Adrenal gland (tissue), 12 donors: ENCODE measurements around the gene QSOX1. TPM values are rescaled to one million over a fixed set of nuclear protein-coding genes. Genes with fewer than 3 reads are reported as not detected.

Source experiments
- DNase-seq, 7 donors: peaks; one replicate each; pipeline ENCODE4 v3.0.0-alpha.2; 2019 to 2020
- H3K27ac ChIP-seq, 5 donors: fragments of 200-600 bp; sonication (generic) in 4 of 5; 1 replicate in 3 of 5; 2 replicates in 2 of 5; pipeline versions ENCODE4 v1.5.1 to v1.8.0; 2016 to 2020; ENCODE audit warnings: mild to moderate bottlenecking in 1 of 5
- H3K27me3 ChIP-seq: fragments of 200-600 bp; 2 replicates; pipeline ENCODE4 v1.8.0; 2021
- H3K36me3 ChIP-seq, 2 donors: fragments of 200-600 bp; replicated peaks in 1 of 2; 1 replicate in 1 of 2; 2 replicates in 1 of 2; pipeline versions ENCODE4 v1.5.1 to v1.8.0; 2018 to 2022
- H3K4me1 ChIP-seq, 2 donors: fragments of 200-600 bp; replicated peaks in 1 of 2; 1 replicate in 1 of 2; 2 replicates in 1 of 2; pipeline versions ENCODE4 v1.5.1 to v1.8.0; 2018 to 2021
- H3K4me3 ChIP-seq, 4 donors: fragments of 200-600 bp; sonication (generic) in 3 of 4; one replicate each; pipeline ENCODE4 v1.5.1; 2016 to 2018
- H3K9me3 ChIP-seq, 3 donors: fragments of 200-600 bp; sonication (generic) in 1 of 3; replicated peaks in 1 of 3; 1 replicate in 2 of 3; 2 replicates in 1 of 3; pipeline versions ENCODE4 v1.5.1 to v1.8.0; 2016 to 2021
- POLR2A ChIP-seq, 2 donors: fragments of 450-650 bp; IDR thresholded peaks; one replicate each; pipeline ENCODE4 v1.6.1; 2017; ENCODE audit warnings: antibody characterized with exemption in 2 of 2, mild to moderate bottlenecking in 2 of 2, moderate library complexity in 1 of 2
- WGBS, 4 donors: extraction: QIAGEN DNeasy Blood & Tissue Kit in 2 of 4; methylation state at CpG; one replicate each; pipeline versions ENCODE4 v1.1.5 to v1.1.7; 2013 to 2017; 5-methylcytosine and 5-hydroxymethylcytosine counted together
- intact Hi-C, 2 donors: fragments of 100-400 bp; cut with DNase I; formaldehyde crosslinking; loops; one replicate each; pipeline versions ENCODE4 v1.14.1 to v1.15.0; 2022 to 2023
- polyA plus RNA-seq, 3 donors: library from polyadenylated mRNA; stranded (reverse); fragments of 200-250 nt in 2 of 3; fragments of 350-450 nt in 1 of 3; fragmentation: Illumina TruSeq in 1 of 3; extraction: RNeasy Lipid Tissue Mini Kit (QIAGEN cat#74804) in 1 of 3; gene quantifications; one replicate each; pipeline ENCODE4 v1.2.3, GENCODE V29; 2013 to 2014
- total RNA-seq, 9 donors: library from RNA; depleted of rRNA in 4 of 9; stranded (reverse); fragments of >200 nt in 4 of 9; fragments of 120-200 nt in 1 of 9; fragmentation: NEBNext Ultra II Directional in 1 of 9; extraction: Animal tissue kit (Norgen Biotek cat#: 25700) in 1 of 9; gene quantifications; one replicate each; pipeline versions ENCODE4 v1.1.0 to v1.2.4, GENCODE V29; 2013 to 2023
- TF ChIP-seq, protein P1 (sequence below), 6 experiments: fragments of 450-650 bp in 4 of 6; fragments of 200-600 bp in 2 of 6; sonication (generic) in 1 of 6; IDR thresholded peaks; 1 replicate in 5 of 6; 2 replicates in 1 of 6; pipeline versions ENCODE4 v1.5.1 to v1.8.0; 2016 to 2021; ENCODE audit warnings: antibody characterized with exemption in 6 of 6, mild to moderate bottlenecking in 2 of 6, moderate library complexity in 1 of 6
- donor health status: healthy with polysubstance abuse.
- donor health status: Bipolar disorder and iron deficiency.
- donor health status: DM: yes; HTN: yes; CAD: no.
- donor health status: DM: no; HTN: no; CAD: no.
- donor health status: DM: no; HTN: no; CAD: no.
- donor health status: DM: yes; HTN: yes; CAD: no.

QSOX1 gene
- total and polyA plus RNA-seq, 12 donors: 33.7 to 234 (median 129) TPM

- Histone ChIP-seq H3K9me3 (no peaks in the 10 kb centered on the region), H3K27me3 (peaks cover 97% of the 10 kb centered on the region), H3K4me3 (no peak overlapping the region), H3K27ac (no peak overlapping the region), H3K4me1 (peaks cover 12 to 36% of the 10 kb centered on the region in 2 donors), H3K36me3 (no peaks in the 10 kb centered on the region)
- WGBS, 4 donors: 4 to 13% (median 6%) methylated on average over 7 to 30 of the region's 30 CpGs
- TF ChIP-seq POLR2A (IDR thresholded peaks at IDR 0.05): no peak
- TF ChIP-seq, protein P1, sequence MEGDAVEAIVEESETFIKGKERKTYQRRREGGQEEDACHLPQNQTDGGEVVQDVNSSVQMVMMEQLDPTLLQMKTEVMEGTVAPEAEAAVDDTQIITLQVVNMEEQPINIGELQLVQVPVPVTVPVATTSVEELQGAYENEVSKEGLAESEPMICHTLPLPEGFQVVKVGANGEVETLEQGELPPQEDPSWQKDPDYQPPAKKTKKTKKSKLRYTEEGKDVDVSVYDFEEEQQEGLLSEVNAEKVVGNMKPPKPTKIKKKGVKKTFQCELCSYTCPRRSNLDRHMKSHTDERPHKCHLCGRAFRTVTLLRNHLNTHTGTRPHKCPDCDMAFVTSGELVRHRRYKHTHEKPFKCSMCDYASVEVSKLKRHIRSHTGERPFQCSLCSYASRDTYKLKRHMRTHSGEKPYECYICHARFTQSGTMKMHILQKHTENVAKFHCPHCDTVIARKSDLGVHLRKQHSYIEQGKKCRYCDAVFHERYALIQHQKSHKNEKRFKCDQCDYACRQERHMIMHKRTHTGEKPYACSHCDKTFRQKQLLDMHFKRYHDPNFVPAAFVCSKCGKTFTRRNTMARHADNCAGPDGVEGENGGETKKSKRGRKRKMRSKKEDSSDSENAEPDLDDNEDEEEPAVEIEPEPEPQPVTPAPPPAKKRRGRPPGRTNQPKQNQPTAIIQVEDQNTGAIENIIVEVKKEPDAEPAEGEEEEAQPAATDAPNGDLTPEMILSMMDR (IDR thresholded peaks at IDR 0.05): no peak
- no peak for DNase-seq
- intact Hi-C loops: no loop called here
Measured at GRCh38 chr1:180235077-180235501, 80.4 kb downstream of the QSOX1 start.

DNA sequence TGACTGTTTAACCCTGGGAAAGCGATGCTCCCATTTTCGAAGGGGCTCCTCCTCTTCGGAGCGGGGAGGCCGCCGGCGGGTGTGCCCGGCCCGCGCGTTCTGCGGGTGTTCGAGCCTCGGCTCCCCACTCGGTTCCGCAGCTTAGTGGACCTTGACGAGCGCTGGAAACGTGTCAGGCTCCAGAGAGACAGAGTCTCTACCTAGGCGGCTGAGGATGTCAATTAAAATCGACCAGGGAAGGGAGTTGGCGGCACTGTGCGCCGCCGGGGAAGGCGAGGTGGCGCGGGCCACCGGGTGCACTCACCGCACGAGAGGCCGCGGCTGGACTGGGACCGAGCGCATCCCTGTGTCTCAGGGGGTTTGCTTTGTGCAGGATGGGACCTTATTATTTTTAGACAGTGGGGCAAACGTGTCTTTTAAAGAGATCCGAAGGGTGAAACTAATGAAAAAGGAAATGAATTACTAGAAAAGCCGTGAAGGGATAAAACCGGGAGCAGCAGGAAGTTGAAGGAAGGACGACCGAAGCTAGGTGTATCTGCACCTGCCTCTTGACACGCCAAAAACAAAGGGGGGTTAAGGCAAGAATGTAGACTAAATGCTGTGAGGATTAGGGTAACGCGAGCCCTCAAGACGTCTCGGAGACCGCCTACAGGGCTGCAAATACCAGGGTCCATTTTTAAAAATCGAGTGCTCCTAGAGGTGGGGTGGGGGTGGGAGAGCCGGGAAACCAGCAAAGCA is 81.0 kb downstream of the QSOX1 start:
- Histone ChIP-seq H3K36me3 (no peaks in the 10 kb centered on the region), H3K27ac (no peak overlapping the region), H3K9me3 (no peaks in the 10 kb centered on the region), H3K4me3 (no peak overlapping the region), H3K4me1 (peaks cover 6 to 30% of the 10 kb centered on the region in 2 donors), H3K27me3 (peaks cover 100% of the 10 kb centered on the region)
- DNase-seq: no peak
- intact Hi-C loops: no loop called here
- TF ChIP-seq, protein P1 (IDR thresholded peaks at IDR 0.05): no peak
- TF ChIP-seq POLR2A (IDR thresholded peaks at IDR 0.05): no peak
- 6 to 12% (median 8%) methylated on average over 30 to 49 of the region's 49 CpGs for WGBS, 4 donors

DNA sequence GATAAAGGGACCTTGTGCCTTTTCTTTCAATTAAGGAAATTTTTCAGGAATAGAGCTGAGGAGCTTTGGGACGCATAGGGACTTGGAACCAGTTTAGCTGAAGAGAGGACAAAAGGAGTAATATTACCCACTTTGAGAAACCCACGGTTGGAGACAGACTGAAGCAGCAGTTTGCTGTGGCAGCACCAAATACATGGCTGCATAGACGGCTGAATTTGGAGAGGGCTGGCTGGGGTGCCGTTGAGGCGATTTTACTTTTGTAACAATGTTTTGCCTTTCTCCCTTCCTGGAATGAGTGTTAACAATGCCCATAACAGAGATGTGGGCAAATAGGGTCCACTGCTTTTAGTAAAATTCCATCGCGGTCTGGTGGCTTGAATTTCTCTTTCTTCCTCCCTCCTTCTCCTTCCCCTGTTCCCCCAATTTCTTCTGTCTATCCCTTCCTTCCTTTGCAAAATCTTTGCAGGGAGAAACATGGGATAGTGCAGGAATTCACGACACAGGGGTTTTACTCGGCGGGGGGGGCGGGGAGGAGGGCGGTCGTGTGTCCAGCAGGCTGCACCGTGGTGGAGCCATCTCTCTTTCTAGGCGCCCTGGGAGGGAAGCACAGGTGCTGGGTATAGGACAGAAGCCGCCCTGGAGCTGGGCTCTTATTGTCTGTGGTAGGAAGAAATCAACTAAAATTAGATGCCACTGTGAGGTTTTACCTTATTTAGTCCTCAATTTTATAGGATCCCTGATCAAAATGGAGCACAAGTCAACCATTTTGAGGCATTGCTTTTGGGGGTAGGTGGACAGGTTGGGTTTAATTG is 82.2 kb downstream of the QSOX1 start:
- no peak for DNase-seq
- intact Hi-C loops: no loop called here
- TF ChIP-seq, protein P1 (IDR thresholded peaks at IDR 0.05): no peak
- TF ChIP-seq POLR2A (IDR thresholded peaks at IDR 0.05): no peak
- Histone ChIP-seq H3K36me3 (no peaks in the 10 kb centered on the region), H3K4me3 (no peak overlapping the region), H3K27ac (no peak overlapping the region), H3K4me1 (peaks cover 0 to 18% of the 10 kb centered on the region in 2 donors), H3K9me3 (no peaks in the 10 kb centered on the region), H3K27me3 (peaks cover 96% of the 10 kb centered on the region)
- WGBS, 4 donors: 8 to 13% (median 10%) methylated on average over 16 of the region's 16 CpGs

DNA sequence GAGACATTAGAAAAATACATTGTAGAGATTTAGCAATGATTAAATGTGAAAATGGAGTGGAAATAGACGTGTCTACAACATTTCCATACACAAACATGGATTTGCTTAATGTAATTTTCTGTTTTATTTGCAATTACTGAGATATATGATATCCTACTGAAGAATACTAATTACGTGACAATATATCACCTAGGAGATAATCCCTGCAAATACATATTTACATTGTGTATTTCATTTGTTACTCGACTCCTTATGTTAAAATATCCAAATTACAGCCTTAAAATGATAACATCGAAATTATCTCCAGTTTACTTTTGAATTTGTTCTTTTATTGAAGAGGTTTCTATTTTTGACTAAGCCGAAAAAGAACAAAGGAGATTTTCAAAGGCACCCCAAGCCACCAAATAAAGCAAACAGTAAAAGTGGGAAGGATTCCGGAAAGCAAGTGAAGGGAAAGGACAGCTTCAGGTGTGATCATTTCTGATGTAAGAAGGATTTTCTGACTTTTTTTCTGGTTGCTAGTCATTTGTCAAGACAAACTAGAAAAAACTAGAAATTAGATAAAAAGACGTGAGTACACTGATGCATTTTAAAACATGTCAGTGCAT is 83.3 kb downstream of the QSOX1 start:
- no peak overlapping the region for H3K27ac ChIP-seq
- peaks cover 86% of the 10 kb centered on the region for H3K27me3 ChIP-seq
- H3K4me3 ChIP-seq: no peak overlapping the region
- no peaks in the 10 kb centered on the region for H3K9me3 ChIP-seq
- no peaks in the 10 kb centered on the region for H3K36me3 ChIP-seq
- intact Hi-C loops: no loop called here
- peaks cover 0 to 17% of the 10 kb centered on the region in 2 donors for H3K4me1 ChIP-seq
- TF ChIP-seq, protein P1 (IDR thresholded peaks at IDR 0.05): no peak
- TF ChIP-seq POLR2A (IDR thresholded peaks at IDR 0.05): no peak
- 22 to 30% (median 26%) methylated on average over 7 of the region's 7 CpGs for WGBS, 4 donors
- DNase-seq: no peak
